NCI-H2171 treated with DMSO at 0.1 percent for 48 hours (cell line): ENCODE measurements around the gene SLC7A9.
A peak's percentile ranks its signal among the peaks of the same experiment; 100 is the strongest.
"Not testable (repeated sequence)": the region's sequence is repeated elsewhere in the genome, so short reads cannot be mapped to it uniquely, and the experiment has no call there.

Experiments used
- DNase-seq: peaks from one replicate; lab custom pipeline; 2025; lab: John Stamatoyannopoulos, UW

SLC7A9 gene

DNA sequence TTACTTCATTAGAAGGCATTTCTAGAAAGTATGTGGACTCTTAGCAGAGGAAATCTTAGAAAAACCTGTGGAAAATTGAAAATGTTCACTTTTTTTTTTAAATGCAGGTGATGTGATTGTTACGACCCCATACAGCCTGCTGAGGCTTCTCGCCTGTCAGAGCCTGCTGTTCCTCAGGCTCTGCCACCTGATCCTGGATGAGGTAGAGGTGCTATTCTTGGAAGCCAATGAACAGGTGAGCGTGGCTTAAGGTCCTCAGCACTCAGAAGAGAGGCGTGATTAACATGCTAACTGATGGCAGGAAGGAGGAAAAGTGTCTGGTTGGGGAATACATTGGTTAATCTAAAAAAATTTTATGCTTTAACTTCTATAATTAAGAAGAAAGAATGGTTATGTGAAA, 71.4 kb downstream of the SLC7A9 start:
- peak; percentile 61 for DNase-seq

DNA sequence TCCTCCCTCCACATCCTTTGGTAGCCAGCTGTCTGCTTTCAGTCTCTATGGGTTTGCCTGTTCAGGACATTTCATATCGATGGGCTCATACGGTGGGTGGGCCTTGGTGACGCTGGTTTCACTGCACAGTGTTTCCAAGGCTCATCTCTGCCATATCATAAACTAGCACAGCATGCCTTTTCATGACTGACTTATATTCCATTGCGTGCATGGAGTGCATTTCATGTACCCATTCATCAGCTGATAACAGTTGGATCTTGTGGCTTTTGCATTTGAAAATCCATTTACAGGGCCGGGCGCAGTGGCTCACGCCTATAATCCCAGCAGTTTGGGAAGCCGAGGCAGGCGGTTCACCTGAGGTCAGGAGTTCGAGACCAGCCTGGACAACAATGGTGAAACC, 80.1 kb downstream of the SLC7A9 start:
- DNase-seq: no peak

DNA sequence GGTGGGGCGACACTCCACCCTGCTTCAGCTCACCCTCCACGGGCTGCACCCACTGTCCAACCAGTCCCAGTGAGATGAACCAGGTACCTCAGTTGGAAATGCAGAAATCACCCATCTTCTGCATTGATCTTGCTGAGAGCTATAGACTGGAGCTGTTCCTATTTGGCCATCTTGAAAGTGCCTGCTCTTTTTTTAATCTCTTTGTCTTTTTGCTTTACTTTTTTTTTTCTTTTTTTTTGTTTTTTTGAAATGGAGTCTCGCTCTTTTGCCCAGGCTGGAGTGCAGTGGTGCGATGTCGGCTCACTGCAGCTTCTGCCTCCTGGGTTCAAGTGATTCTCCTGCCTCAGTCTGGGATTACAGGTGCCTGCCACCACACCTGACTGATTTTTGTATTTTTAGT, 81.7 kb downstream of the SLC7A9 start:
- not testable (repeated sequence) for DNase-seq

DNA sequence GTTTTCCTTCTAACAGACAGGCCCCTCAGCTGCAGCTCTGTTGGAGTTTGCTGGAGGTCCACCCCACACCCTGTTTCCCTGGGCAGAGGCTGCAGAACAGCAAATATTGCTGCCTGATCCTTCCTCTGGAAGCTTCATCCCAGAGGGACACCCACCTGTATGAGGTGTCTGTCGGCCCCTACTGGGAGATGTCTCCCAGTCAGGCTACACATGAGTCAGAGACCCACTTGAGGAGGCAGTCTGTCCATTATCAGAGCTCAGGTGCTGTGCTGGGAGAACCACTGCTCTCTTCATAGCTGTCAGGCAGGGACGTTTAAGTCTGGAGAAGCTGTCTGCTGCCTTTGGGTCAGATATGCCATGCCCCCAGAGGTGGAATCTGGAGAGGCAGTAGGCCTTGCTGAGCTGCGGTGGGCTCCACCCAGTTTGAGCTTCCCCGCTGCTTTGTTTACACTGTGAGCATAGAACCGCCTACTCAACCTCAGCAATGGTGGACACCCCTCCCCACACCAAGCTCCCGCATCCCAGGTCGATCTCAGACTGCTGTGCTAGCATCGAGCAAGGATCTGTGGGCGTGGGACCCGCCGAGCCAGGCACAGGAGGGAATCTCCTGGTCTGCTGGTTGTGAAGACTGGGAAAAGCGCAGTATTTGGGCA, 82.3 kb downstream of the SLC7A9 start:
- not testable (repeated sequence) for DNase-seq

DNA sequence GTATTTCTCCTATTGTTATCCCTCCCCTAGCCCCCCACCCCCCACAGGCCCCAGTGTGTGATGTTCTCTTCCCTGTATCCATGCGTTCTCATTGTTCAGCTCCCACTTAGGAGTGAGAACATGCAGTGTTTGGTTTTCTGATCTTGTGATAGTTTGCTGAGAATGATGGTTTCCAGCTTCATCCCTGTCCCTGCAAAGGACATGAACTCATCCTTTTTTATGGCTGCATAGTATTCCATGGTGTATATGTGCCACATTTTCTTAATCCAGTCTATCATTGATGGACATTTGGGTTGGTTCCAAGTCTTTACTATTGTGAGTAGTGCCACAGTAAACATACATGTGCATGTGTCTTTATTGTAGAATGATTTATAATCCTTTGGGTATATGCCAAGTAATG, 87.5 kb downstream of the SLC7A9 start:
- DNase-seq: not testable (repeated sequence)

DNA sequence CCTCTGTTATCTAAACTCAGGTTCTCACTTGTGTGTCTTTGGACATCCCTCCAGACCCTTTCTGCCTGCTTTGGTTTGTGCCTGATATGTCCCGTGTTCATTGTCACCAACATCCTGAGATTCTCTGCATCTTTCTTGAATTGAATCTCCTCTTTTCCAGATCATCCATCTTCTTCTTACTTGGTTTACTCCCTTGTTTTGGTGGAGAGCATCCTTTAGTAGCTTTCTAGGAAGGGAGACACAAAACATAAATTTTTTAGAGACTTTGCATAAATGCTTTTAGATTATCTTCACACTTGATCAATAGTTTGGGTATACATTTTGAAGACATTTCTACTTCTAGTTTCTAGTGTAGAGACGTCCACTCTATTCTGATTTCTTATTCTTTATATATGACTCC, 88.3 kb downstream of the SLC7A9 start:
- DNase-seq: no peak
